Measurements from ENCODE around the gene CAMKK2. TPM values are rescaled to one million over a fixed set of nuclear protein-coding genes. Genes with fewer than 3 reads are reported as not detected.

CAMKK2 gene
- total and polyA plus RNA-seq, 2 of the 4 experiments (the other 2 are of a cell fraction), result 15.2 to 24.7 TPM

- dilution Hi-C loops (cut with HindIII; ENCODE audit: low sequenced_read_pairs, unreplicated experiment) (no loop called here), intact Hi-C loops (cut with micrococcal nuclease) (no loop called here), in situ Hi-C loops (cut with MboI; ENCODE audit: low sequenced_read_pairs) (no loop called here)
- Histone ChIP-seq H4K5ac (ENCODE audit: low read depth, low read length) (no peak overlapping the region), H3K4ac (ENCODE audit: low read depth, low read length) (no peak overlapping the region), H3K23ac (ENCODE audit: low read depth, low read length) (peak overlapping the region; percentile 39; the same call in 1 of the 2 replicates), H3K4me2 (ENCODE audit: low read depth, low read length) (peak overlapping the region; percentile 10; the same call in 1 of the 2 replicates), H3K4me3 (ENCODE audit: insufficient read depth, low read depth, low read length) (no peak overlapping the region), H3K56ac (ENCODE audit: extremely low read depth, insufficient read depth, low read length) (no peak overlapping the region), H2AFZ (replicated peaks; ENCODE audit: low read length, poor library complexity) (peak overlapping the region; percentile 57), H2BK15ac (ENCODE audit: low read depth, low read length) (no peak overlapping the region), H3K9me1 (ENCODE audit: insufficient read depth, low read length) (peaks cover 6% of the 10 kb centered on the region), H3K14ac (replicated peaks; ENCODE audit: low read depth, low read length) (0 out of 2 replicates have a peak overlapping the region, but pooled peaks have one; percentile 14), H3K27me3 (ENCODE audit: control insufficient read depth, insufficient read depth, low read length) (no peaks in the 10 kb centered on the region), H3K9ac (ENCODE audit: low read depth, low read length) (no peak overlapping the region), H3K36me3 (ENCODE audit: control insufficient read depth, insufficient read depth, low read length) (peaks cover 4% of the 10 kb centered on the region), H3K4me1 (ENCODE audit: control insufficient read depth, insufficient read depth, low read length) (peaks cover 6% of the 10 kb centered on the region), H2AK5ac (ENCODE audit: low read depth, low read length) (no peak overlapping the region), H3K79me1 (ENCODE audit: low read depth in 1 of 2, low read length in 2 of 2) (peaks cover 11 to 52% of the 10 kb centered on the region in 2 experiments), H2BK120ac (ENCODE audit: low read depth, low read length) (no peak overlapping the region), H2BK5ac (ENCODE audit: low read depth, low read length, poor library complexity, severe bottlenecking) (no peak overlapping the region), H4K8ac (ENCODE audit: low read depth in 2 of 2, low read length in 2 of 2) (0 out of 4 replicates have a peak overlapping the region, but pooled peaks of 1 of the 2 experiments have one; percentile 56), H4K20me1 (ENCODE audit: insufficient read depth, low read length) (0 out of 2 replicates have a peak, but pooled peaks cover 3% of the 10 kb centered on the region), H3K9me3 (ENCODE audit: control insufficient read depth, insufficient read depth, low read length) (no peaks in the 10 kb centered on the region), H2AK9ac (replicated peaks; ENCODE audit: low read depth, low read length, poor library complexity) (no peak overlapping the region), H4K91ac (ENCODE audit: insufficient read depth, low read depth, low read length) (no peak overlapping the region; the same call in 1 of the 2 replicates), H2BK20ac (ENCODE audit: low read depth, low read length) (no peak overlapping the region), H3K27ac (ENCODE audit: insufficient read depth, low read length) (no peak overlapping the region), H3K18ac (ENCODE audit: low read depth, low read length) (no peak overlapping the region)
- ChIA-PET CTCF (no interaction called here), POLR2A (ENCODE audit: unreplicated experiment) (interaction anchor here (0.6 kb wide), 1 partner anchor 17 kb away, joined by 6 read pairs; the partner anchor contains the start of gene CAMKK2)
- ATAC-seq (ENCODE audit: low read depth) (peak; percentile 69), DNase-seq (peak; percentile 74)
- no TSS peak for BruUV-seq (replicated peaks)
- TF ChIP-seq, protein P1, sequence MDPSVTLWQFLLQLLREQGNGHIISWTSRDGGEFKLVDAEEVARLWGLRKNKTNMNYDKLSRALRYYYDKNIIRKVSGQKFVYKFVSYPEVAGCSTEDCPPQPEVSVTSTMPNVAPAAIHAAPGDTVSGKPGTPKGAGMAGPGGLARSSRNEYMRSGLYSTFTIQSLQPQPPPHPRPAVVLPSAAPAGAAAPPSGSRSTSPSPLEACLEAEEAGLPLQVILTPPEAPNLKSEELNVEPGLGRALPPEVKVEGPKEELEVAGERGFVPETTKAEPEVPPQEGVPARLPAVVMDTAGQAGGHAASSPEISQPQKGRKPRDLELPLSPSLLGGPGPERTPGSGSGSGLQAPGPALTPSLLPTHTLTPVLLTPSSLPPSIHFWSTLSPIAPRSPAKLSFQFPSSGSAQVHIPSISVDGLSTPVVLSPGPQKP (IDR thresholded peaks at IDR 0.05; ENCODE audit: borderline replicate concordance, low read depth, low read length), result no peak
- TF ChIP-seq, protein P2, sequence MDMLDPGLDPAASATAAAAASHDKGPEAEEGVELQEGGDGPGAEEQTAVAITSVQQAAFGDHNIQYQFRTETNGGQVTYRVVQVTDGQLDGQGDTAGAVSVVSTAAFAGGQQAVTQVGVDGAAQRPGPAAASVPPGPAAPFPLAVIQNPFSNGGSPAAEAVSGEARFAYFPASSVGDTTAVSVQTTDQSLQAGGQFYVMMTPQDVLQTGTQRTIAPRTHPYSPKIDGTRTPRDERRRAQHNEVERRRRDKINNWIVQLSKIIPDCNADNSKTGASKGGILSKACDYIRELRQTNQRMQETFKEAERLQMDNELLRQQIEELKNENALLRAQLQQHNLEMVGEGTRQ (IDR thresholded peaks at IDR 0.05; ENCODE audit: low read depth, low read length), result no peak
- TF ChIP-seq CEBPB (IDR thresholded peaks at IDR 0.05; ENCODE audit: low read depth, low read length) (no peak), MAZ (IDR thresholded peaks at IDR 0.05; ENCODE audit: borderline replicate concordance, low read depth, low read length) (no peak; the same call in 1 of the 2 replicates), BHLHE40 (IDR thresholded peaks at IDR 0.05; ENCODE audit: low read depth, low read length) (no peak), RCOR1 (IDR thresholded peaks at IDR 0.05; ENCODE audit: insufficient replicate concordance, low read length) (no peak), FOS (IDR thresholded peaks at IDR 0.05; ENCODE audit: low read depth, low read length) (no peak), SMC3 (IDR thresholded peaks at IDR 0.05; ENCODE audit: low read depth, low read length) (no peak), RAD21 (IDR thresholded peaks at IDR 0.05; ENCODE audit: low read length) (no peak), MXI1 (IDR thresholded peaks at IDR 0.05; ENCODE audit: borderline replicate concordance, low read depth, low read length) (no peak), CHD1 (IDR thresholded peaks at IDR 0.05; ENCODE audit: low read depth, low read length) (no peak), RFX5 (IDR thresholded peaks at IDR 0.05; ENCODE audit: low read depth, low read length) (no peak), POLR2A (IDR thresholded peaks at IDR 0.05; ENCODE audit: low read depth, low read length) (no peak), MAFK (IDR thresholded peaks at IDR 0.05; ENCODE audit: low read depth, low read length) (no peak), NFE2L2 (IDR thresholded peaks at IDR 0.05; ENCODE audit: low read depth, low read length) (no peak)
- TF ChIP-seq, protein P3, sequence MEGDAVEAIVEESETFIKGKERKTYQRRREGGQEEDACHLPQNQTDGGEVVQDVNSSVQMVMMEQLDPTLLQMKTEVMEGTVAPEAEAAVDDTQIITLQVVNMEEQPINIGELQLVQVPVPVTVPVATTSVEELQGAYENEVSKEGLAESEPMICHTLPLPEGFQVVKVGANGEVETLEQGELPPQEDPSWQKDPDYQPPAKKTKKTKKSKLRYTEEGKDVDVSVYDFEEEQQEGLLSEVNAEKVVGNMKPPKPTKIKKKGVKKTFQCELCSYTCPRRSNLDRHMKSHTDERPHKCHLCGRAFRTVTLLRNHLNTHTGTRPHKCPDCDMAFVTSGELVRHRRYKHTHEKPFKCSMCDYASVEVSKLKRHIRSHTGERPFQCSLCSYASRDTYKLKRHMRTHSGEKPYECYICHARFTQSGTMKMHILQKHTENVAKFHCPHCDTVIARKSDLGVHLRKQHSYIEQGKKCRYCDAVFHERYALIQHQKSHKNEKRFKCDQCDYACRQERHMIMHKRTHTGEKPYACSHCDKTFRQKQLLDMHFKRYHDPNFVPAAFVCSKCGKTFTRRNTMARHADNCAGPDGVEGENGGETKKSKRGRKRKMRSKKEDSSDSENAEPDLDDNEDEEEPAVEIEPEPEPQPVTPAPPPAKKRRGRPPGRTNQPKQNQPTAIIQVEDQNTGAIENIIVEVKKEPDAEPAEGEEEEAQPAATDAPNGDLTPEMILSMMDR (conservative IDR thresholded peaks at IDR 0.05; ENCODE audit: low read depth, low read length), result no peak
- no CpG with 5 or more reads among the region's 13 CpGs for WGBS, 2 experiments (ENCODE audit: extremely low coverage in 2 of 2, insufficient read length in 1 of 2)
Measured at GRCh38 chr12:121279071-121279375, 17.5 kb downstream of the CAMKK2 start.
